HG02763 (cell line): ENCODE measurements around the gene NAP1L1.

Experiments
- ATAC-seq: cut with Tn5 transposase; IDR thresholded peaks from one replicate; pipeline ENCODE4 v1.9.1; 2021; ENCODE audit warnings: mild to moderate bottlenecking, moderate library complexity; ENCODE audit not compliant: unreplicated experiment

The NAP1L1 gene

GRCh38 chr12:76084863-76085519 lies 506 bp upstream of the NAP1L1 start:
- peak; percentile 58 for ATAC-seq

- no peak for ATAC-seq
These were observed 1.1 kb downstream of the NAP1L1 start for GRCh38 chr12:76083246-76083903.

DNA sequence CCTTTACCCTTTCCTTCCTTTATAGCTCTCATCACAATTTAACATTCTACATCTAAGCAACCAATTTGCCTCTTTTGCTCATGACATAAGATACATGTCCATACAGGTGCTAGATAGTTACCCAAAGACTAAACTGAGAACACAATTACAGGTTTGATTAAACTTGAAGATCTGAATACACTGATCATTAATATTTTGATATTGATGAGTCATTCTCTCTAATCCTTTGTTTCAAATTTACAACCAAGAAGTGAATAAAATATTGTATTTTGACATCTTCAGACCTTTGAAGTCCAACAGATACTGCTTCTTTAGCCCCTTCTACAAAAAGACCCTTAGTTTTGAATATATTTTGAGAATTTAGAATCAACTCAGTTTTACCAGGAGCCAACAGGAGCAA lies 2.6 kb downstream of the NAP1L1 start:
- no peak for ATAC-seq

DNA sequence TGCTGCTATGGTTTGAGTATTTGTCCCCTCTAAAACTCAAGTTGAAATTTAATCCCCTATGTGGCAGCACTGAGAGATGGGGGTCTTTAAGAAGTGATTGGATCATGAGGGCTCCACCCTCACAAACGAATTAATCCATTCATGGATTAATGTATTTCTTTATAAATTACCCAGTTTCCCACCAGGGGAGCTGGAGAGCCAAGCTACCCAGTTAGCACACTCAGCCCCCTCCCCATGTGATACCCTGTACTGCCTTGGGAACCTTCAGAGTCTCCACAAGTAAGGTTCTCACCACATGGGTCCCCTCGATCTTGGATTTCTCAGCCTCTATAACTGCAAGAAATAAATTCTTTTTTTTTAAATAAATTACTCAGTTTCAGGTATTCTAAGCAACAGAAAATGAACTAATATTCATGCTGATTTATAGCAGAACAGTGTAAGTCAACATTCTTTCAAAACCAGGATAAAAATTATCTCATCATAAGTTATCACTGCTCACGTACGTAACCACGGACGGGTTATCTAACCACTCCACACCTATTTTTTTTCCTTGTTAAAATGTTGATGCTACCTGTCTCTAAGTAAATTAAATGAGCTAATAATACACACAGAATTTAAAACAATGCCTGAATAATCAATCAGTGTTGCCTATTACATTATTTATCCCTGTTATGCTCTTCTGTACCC lies 3.6 kb downstream of the NAP1L1 start:
- ATAC-seq, result no peak

GRCh38 chr12:76080017-76080728 lies 4.3 kb downstream of the NAP1L1 start:
- no peak for ATAC-seq

- no peak for ATAC-seq
These were observed 5.7 kb downstream of the NAP1L1 start for GRCh38 chr12:76078748-76079147.

DNA sequence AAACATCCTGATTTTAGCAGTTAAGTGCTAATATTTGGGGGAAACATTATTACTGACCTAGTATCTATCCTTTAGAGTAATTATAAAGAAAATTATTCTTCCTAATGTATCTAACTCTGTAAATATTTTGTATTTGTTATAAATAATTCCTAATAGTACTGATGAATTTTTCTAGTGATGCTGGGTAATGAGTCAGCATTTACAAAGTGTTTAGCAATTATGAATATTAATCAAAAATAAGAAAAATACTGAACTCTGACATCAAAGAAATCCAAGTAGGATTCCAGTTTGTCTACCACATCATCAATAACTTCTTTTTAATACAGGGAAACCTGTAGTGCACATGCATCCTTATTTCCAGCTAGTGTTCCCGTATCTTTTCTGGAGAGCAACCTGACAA lies 9.0 kb downstream of the NAP1L1 start:
- ATAC-seq, result no peak

DNA sequence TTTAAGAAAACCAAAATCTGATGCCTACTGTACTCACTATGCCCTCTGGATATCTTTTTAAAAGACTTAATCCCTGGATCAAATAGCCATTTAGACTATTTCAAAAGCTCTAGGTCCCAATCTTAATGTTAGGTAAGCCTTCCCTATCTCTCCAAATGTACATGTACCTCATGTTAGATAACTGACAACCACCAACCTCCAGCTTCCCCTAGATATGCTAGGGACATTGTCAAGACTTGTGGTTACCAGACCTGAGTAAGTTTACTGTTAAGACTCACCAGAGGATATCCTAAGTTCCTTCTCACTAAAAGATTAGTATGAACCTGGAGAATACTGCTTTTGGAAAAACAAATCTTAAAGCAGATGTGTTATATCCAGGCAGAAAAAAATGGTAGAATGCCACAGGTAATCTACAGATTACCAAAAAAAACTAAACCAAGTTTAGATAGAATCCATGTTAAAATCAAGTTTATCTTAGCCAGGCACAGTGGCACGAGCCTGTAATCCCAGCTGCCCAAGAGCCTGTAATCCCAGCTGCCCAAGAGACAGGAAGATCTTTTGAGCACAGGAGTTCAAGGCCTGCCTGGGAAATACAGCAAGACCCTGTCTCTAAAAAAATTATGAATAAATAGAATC lies 9.7 kb downstream of the NAP1L1 start:
- ATAC-seq, result no peak

DNA sequence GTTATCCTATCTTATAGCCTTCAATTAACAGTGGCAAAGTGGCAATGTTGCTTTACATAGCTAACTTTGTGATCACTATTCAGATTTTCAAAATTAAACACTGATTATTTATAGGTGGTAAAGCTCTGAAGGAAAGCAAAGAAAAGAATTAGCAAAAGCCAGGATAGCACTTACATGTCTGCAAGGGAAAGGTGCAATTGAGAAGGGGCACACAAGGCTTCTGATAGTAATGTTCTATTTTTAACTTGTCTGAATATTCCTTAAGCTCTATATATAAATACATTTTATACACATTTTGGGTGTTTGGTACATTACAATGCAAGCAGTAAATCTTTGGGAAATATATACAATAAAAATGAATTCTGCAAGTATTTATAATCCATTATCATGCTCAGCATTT lies 10.9 kb downstream of the NAP1L1 start:
- no peak for ATAC-seq

GRCh38 chr12:76072568-76072967 lies 11.9 kb downstream of the NAP1L1 start:
- no peak for ATAC-seq

GRCh38 chr12:76069339-76069738 lies 15.1 kb downstream of the NAP1L1 start:
- ATAC-seq, result no peak

DNA sequence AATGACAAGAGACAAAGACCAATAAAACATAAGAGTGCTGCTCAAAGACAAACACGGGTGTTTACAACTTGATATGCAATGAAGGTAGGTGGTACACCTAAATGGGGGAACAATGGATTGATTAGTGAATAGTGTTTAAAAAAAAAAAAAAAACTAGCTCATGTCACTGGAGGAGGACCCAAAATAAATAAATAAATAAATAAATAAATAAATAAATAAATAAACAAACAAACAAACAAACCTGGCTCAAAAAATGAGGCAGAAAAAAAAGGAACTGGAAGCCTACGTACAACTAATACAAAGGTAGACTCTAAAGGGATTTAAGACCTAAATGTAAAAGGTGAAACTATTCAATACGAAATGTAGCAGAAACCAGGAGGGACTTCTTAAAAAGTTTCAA lies 18.6 kb downstream of the NAP1L1 start:
- no peak for ATAC-seq

DNA sequence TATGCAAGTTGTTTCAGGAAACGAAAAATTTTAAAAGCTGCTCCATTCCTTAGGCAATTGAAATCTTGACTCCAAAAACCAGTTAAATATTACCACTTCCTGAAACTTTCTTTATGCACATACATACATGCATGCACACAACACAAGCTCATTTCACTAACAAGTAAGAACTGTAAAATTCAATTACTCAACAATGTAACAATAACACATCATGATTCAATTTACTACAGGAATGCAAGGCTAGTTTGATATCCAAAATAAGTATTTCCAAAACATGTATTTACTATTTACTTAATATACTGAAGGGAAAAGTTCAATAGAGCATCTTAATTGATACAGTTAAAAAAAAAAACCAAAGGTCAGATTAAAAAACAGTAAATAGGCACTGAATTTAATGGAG lies 19.6 kb downstream of the NAP1L1 start:
- no peak for ATAC-seq

- ATAC-seq, result no peak
These were observed 24.4 kb downstream of the NAP1L1 start for GRCh38 chr12:76060111-76060510.

DNA sequence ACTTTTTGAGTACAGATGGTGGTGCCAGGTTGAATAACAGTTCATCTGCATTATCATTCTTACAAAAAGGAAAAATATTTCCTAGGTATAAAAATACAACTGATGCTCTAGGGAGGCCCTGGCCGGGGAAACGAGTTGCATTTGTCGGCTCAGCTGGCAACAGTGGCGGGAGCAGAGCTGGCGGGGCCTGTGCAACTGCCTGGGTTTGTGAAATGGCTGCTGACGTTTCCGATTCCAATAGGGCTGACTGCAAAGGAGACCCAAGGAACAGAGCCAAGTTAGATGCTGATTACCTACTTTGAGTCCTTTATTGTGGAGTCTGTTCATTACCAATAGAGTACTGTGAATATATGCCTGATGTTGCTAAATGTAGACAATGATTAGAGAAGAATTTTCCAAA lies 27.2 kb downstream of the NAP1L1 start:
- no peak for ATAC-seq

GRCh38 chr12:76055393-76055792 lies 29.1 kb downstream of the NAP1L1 start:
- ATAC-seq, result no peak

DNA sequence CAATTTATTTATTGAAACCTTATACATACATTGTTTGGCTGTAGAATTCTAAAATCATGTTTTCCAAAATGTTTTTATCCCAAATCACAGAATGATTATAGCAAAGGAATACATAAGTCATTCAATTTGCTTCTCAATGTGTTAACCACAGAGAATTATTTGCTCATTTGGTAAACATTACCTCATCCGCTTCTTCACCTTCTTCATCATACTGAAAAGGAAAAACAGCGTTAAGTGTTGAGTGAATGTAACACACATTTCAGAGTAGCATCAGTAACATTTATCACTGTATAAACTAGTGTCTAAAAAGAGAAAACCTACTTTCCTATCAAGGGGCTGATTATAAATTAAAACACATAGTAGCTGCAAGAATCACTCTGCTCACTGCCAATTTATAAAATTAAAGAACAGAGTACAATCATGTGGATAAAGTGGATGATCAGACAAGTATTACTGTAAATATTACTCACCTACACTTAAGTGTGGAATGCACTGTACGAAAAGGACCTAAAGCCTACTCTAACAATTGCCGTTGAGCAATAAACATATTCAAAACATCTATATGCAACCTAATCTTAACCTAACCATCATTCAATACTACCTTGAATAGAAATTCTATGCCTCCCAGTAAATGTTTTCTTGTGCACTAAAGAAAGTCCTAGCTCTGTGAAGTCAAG lies 34.8 kb downstream of the NAP1L1 start:
- ATAC-seq, result no peak

DNA sequence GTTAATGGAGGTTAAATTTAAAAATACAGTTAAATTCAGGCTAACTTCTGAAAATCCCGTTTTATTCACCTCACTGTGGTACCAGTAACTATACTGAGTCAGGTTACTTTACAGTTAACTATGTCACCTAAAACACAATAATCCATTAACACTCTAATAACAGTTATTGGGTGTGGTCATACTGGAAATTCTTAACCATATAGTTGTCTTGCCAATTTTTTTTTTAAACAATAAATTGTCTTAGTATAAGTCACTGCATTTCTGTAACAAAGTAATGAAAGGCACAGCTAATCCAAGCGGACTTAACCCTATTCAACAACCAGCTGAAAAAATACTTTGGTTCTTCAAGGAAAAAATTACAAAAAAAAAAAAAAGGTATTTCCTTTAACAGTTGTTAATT lies 36.7 kb downstream of the NAP1L1 start:
- no peak for ATAC-seq

DNA sequence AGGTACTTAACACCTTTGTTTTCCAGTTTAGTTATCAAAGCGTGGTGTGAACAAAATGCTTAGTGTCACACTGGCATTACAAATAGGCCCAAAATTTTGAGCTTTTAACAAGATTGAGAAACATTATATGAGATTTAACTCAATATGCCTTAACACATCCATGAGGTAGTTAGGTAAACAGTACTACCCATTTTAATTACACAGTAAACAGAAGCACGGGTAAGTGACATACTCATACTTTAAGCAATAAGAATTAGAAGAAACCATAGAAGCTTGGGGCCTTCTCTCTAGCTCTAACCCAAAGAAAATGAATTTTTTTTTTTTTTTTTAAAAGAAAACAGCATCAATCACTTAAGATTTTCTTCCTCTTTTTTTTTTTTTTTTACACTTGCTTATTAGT lies 37.4 kb downstream of the NAP1L1 start:
- ATAC-seq, result no peak

- no peak for ATAC-seq
These were observed 41.1 kb downstream of the NAP1L1 start for GRCh38 chr12:76043377-76043776.

GRCh38 chr12:76042147-76042546 lies 42.3 kb downstream of the NAP1L1 start:
- no peak for ATAC-seq
